Measurements from ENCODE around the gene SKIL.

Gene SKIL

GRCh38 chr3:170367797-170368196 lies 10.3 kb downstream of the SKIL start:
- no peaks in the 10 kb centered on the region for H3K27me3 ChIP-seq (ENCODE audit: control insufficient read depth, insufficient read depth, low read length)
- H3K36me3 ChIP-seq (ENCODE audit: control insufficient read depth, insufficient read depth, low read length): no peaks in the 10 kb centered on the region
- H3K9ac ChIP-seq: no peak overlapping the region
- no peak overlapping the region for H3K27ac ChIP-seq
- H3K4me3 ChIP-seq (ENCODE audit: low read depth, low read length): no peak overlapping the region
- H2AFZ ChIP-seq: no peak overlapping the region
- peaks cover 8% of the 10 kb centered on the region for H3K4me1 ChIP-seq
- no peaks in the 10 kb centered on the region for H3K9me3 ChIP-seq (ENCODE audit: control insufficient read depth, low read length)
- H3K4me2 ChIP-seq (ENCODE audit: low read length): no peak overlapping the region
- TF ChIP-seq CTCF (IDR thresholded peaks at IDR 0.05): no peak
- peaks cover 7% of the 10 kb centered on the region for H3K79me2 ChIP-seq

- Histone ChIP-seq H3K9ac (no peak overlapping the region), H3K36me3 (ENCODE audit: control insufficient read depth, insufficient read depth, low read length) (no peaks in the 10 kb centered on the region), H2AFZ (no peak overlapping the region), H3K27me3 (ENCODE audit: control insufficient read depth, insufficient read depth, low read length) (no peaks in the 10 kb centered on the region), H3K27ac (no peak overlapping the region), H3K4me1 (peaks cover 8% of the 10 kb centered on the region), H3K9me3 (ENCODE audit: control insufficient read depth, low read length) (no peaks in the 10 kb centered on the region), H3K79me2 (peaks cover 10% of the 10 kb centered on the region), H3K4me3 (ENCODE audit: low read depth, low read length) (no peak overlapping the region), H3K4me2 (ENCODE audit: low read length) (no peak overlapping the region)
- peak; percentile 43 for TF ChIP-seq CTCF (IDR thresholded peaks at IDR 0.05)
These were observed 11.4 kb downstream of the SKIL start for GRCh38 chr3:170368921-170369320.

- no peak for TF ChIP-seq CTCF (IDR thresholded peaks at IDR 0.05)
- Histone ChIP-seq H3K27me3 (ENCODE audit: control insufficient read depth, insufficient read depth, low read length) (no peaks in the 10 kb centered on the region), H3K4me3 (ENCODE audit: low read depth, low read length) (no peak overlapping the region), H3K4me1 (peaks cover 8% of the 10 kb centered on the region), H3K9ac (no peak overlapping the region), H2AFZ (no peak overlapping the region), H3K27ac (no peak overlapping the region), H3K9me3 (ENCODE audit: control insufficient read depth, low read length) (no peaks in the 10 kb centered on the region), H3K79me2 (peaks cover 14% of the 10 kb centered on the region), H3K4me2 (ENCODE audit: low read length) (no peak overlapping the region), H3K36me3 (ENCODE audit: control insufficient read depth, insufficient read depth, low read length) (no peaks in the 10 kb centered on the region)
These were observed 14.8 kb downstream of the SKIL start for GRCh38 chr3:170372190-170372879.

- H3K36me3 ChIP-seq (ENCODE audit: control insufficient read depth, insufficient read depth, low read length): peaks cover 2% of the 10 kb centered on the region
- no peak overlapping the region for H2AFZ ChIP-seq
- H3K4me1 ChIP-seq: no peaks in the 10 kb centered on the region
- H3K27ac ChIP-seq: no peak overlapping the region
- no peak overlapping the region for H3K4me3 ChIP-seq (ENCODE audit: low read depth, low read length)
- no peak overlapping the region for H3K9ac ChIP-seq
- H3K4me2 ChIP-seq (ENCODE audit: low read length): no peak overlapping the region
- no peak for TF ChIP-seq CTCF (IDR thresholded peaks at IDR 0.05)
- no peaks in the 10 kb centered on the region for H3K27me3 ChIP-seq (ENCODE audit: control insufficient read depth, insufficient read depth, low read length)
- H3K79me2 ChIP-seq: peaks cover 5% of the 10 kb centered on the region
- no peaks in the 10 kb centered on the region for H3K9me3 ChIP-seq (ENCODE audit: control insufficient read depth, low read length)
These were observed 26.1 kb downstream of the SKIL start for GRCh38 chr3:170383567-170383966.

- no peak overlapping the region for H3K4me2 ChIP-seq (ENCODE audit: low read length)
- no peak overlapping the region for H3K9ac ChIP-seq
- no peak overlapping the region for H3K4me3 ChIP-seq (ENCODE audit: low read depth, low read length)
- no peak overlapping the region for H2AFZ ChIP-seq
- no peak for TF ChIP-seq CTCF (IDR thresholded peaks at IDR 0.05)
- H3K4me1 ChIP-seq: no peaks in the 10 kb centered on the region
- no peaks in the 10 kb centered on the region for H3K27me3 ChIP-seq (ENCODE audit: control insufficient read depth, insufficient read depth, low read length)
- H3K36me3 ChIP-seq (ENCODE audit: control insufficient read depth, insufficient read depth, low read length): peaks cover 2% of the 10 kb centered on the region
- H3K79me2 ChIP-seq: peaks cover 5% of the 10 kb centered on the region
- no peaks in the 10 kb centered on the region for H3K9me3 ChIP-seq (ENCODE audit: control insufficient read depth, low read length)
- no peak overlapping the region for H3K27ac ChIP-seq
These were observed 29.0 kb downstream of the SKIL start for GRCh38 chr3:170386468-170386867.

Data from parathyroid adenoma (tissue), 2 donors.